Progenitor cell of endocrine pancreas (in vitro differentiated cells): ENCODE results near the gene GRM4. TPM values are rescaled to one million over a fixed set of nuclear protein-coding genes. Genes with fewer than 3 reads are reported as not detected.

Source experiments
- DNase-seq: peaks from one replicate; pipeline ENCODE4 v3.0.0; 2021; ENCODE audit warnings: low spot score; ENCODE audit not compliant: unreplicated experiment
- H3K27ac Mint-ChIP-seq: 2 replicates; pipeline ENCODE4 v1.8.0; 2021; ENCODE audit warnings: mild to moderate bottlenecking, moderate library complexity, mixed read lengths
- H3K27me3 Mint-ChIP-seq: 2 replicates; pipeline ENCODE4 v1.8.0; 2021; ENCODE audit warnings: mixed read lengths
- H3K36me3 Mint-ChIP-seq: 2 replicates; pipeline ENCODE4 v1.8.0; 2022; ENCODE audit warnings: mixed read lengths; ENCODE audit not compliant: insufficient read depth
- H3K4me1 Mint-ChIP-seq: 2 replicates; pipeline ENCODE4 v1.8.0; 2021; ENCODE audit warnings: low read depth, mixed read lengths
- H3K4me3 Mint-ChIP-seq: 2 replicates; pipeline ENCODE4 v1.8.0; 2021; ENCODE audit warnings: low read depth, mild to moderate bottlenecking, moderate library complexity, mixed read lengths
- H3K9me3 Mint-ChIP-seq: 2 replicates; pipeline ENCODE4 v1.8.0; 2021; ENCODE audit warnings: low read depth, mixed read lengths
- total RNA-seq: library from RNA; stranded (reverse); gene quantifications from 2 replicates; pipeline ENCODE4 v1.2.1, GENCODE V29; 2021
- TF ChIP-seq, protein P1 (sequence below): fragments of 200-600 bp; sonication (generic); IDR thresholded peaks from one replicate; pipeline ENCODE4 v1.5.0; 2021; ENCODE audit warnings: antibody characterized with exemption, mild to moderate bottlenecking; ENCODE audit not compliant: unreplicated experiment

Gene GRM4
- total RNA-seq, 1 donor from 2014 or later, result 0.38 TPM

DNA sequence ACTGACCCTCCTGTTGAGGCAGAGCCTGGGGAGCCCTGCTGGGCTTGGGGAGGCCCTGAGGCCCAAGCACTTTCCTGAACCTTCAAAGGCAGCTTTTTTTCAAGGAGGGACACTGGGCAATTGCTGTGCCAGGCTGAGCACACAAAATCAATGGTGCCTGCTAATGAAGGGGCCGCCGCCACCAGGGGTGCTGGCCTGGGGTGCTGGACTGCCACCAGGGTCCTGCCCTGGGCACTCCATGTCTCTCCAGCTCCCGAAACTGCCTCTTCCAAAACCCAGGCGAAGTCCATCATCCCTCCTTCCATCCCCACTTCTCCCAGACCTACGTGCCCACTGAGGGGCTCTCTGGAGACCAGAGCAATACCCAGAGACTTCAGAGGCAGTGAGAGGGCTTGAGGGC, 145.6 kb downstream of the GRM4 start:
- H3K4me1 Mint-ChIP-seq, result peaks cover 4% of the 10 kb centered on the region
- peaks cover 13% of the 10 kb centered on the region for H3K9me3 Mint-ChIP-seq
- peaks cover 37% of the 10 kb centered on the region for H3K27me3 Mint-ChIP-seq
- H3K4me3 Mint-ChIP-seq, result no peak overlapping the region
- H3K36me3 Mint-ChIP-seq, result no peaks in the 10 kb centered on the region
- DNase-seq, result no peak
- no peak overlapping the region for H3K27ac Mint-ChIP-seq
- TF ChIP-seq, protein P1, sequence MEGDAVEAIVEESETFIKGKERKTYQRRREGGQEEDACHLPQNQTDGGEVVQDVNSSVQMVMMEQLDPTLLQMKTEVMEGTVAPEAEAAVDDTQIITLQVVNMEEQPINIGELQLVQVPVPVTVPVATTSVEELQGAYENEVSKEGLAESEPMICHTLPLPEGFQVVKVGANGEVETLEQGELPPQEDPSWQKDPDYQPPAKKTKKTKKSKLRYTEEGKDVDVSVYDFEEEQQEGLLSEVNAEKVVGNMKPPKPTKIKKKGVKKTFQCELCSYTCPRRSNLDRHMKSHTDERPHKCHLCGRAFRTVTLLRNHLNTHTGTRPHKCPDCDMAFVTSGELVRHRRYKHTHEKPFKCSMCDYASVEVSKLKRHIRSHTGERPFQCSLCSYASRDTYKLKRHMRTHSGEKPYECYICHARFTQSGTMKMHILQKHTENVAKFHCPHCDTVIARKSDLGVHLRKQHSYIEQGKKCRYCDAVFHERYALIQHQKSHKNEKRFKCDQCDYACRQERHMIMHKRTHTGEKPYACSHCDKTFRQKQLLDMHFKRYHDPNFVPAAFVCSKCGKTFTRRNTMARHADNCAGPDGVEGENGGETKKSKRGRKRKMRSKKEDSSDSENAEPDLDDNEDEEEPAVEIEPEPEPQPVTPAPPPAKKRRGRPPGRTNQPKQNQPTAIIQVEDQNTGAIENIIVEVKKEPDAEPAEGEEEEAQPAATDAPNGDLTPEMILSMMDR, result no peak

DNA sequence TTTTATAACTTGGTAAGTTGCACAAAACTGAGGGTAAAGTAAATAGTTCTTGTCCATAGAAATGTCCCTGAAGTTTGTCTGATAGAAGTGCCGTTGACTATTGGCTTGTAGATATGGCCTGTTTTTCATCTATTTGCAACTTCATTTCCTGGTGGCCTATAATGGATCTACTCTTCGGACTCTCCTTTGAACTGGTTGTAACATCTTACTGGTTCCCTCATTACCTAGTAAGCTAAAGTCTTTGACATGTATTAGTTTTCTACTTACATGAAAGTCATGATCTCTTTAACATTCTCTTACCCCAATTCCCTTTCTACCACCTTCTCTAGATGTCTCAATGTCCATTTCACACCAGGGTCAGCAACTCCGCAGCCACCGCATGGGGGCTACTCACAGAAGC, 146.3 kb downstream of the GRM4 start:
- H3K27ac Mint-ChIP-seq, result no peak overlapping the region

DNA sequence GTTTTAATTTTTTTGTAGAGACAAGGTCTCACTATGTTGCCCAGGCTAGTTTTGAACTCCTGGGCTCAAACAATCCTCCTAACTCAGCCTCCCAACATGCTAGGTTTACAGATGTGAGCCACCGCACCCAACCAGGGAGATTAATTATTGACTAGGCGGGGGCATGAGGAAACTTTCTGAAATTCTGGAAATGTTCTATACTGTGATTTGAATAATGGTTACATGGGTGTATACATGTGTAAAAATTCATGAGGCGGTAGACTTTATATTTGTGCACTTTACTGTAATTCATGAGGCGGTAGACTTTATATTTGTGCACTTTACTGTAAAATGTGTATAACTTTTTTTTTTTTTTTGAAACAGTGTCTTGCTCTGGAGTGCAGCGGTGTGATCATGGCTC, 147.2 kb downstream of the GRM4 start:
- H3K4me1 Mint-ChIP-seq, result peaks cover 12% of the 10 kb centered on the region
- peaks cover 48% of the 10 kb centered on the region for H3K27me3 Mint-ChIP-seq
- TF ChIP-seq, protein P1, result no peak
- no peaks in the 10 kb centered on the region for H3K36me3 Mint-ChIP-seq
- peaks cover 9% of the 10 kb centered on the region for H3K9me3 Mint-ChIP-seq
- H3K27ac Mint-ChIP-seq, result no peak overlapping the region
- no peak overlapping the region for H3K4me3 Mint-ChIP-seq
- DNase-seq, result no peak

More for the DNA sequence above, 146.3 kb downstream of the GRM4 start:
- Mint-ChIP-seq H3K4me1 (peaks cover 6% of the 10 kb centered on the region), H3K9me3 (peaks cover 13% of the 10 kb centered on the region), H3K4me3 (no peak overlapping the region), H3K27me3 (peaks cover 43% of the 10 kb centered on the region), H3K36me3 (no peaks in the 10 kb centered on the region)
- DNase-seq, result no peak
- TF ChIP-seq, protein P1, result no peak

DNA sequence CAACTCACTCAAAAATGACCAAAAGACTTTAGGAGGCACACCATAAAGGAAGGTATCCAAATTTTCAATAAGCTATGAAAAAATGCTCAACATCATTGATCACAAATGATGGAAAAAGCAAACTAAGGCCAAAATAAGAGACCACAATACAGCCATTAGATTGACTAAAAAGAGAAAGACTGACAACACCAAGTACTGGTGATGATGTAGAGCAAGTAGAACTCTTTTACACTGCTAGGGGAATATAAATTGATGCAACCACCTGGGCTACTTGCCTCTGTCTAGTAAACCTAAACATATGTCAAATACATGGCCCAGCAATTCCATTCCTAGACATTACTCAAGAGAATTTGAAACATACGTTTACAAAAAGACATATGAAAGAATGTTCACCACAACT, 148.6 kb downstream of the GRM4 start:
- no peak overlapping the region for H3K27ac Mint-ChIP-seq
- no peak overlapping the region for H3K4me3 Mint-ChIP-seq
- H3K27me3 Mint-ChIP-seq, result peaks cover 56% of the 10 kb centered on the region
- no peaks in the 10 kb centered on the region for H3K36me3 Mint-ChIP-seq
- no peak for DNase-seq
- TF ChIP-seq, protein P1, result no peak
- peaks cover 15% of the 10 kb centered on the region for H3K4me1 Mint-ChIP-seq
- H3K9me3 Mint-ChIP-seq, result peaks cover 9% of the 10 kb centered on the region

DNA sequence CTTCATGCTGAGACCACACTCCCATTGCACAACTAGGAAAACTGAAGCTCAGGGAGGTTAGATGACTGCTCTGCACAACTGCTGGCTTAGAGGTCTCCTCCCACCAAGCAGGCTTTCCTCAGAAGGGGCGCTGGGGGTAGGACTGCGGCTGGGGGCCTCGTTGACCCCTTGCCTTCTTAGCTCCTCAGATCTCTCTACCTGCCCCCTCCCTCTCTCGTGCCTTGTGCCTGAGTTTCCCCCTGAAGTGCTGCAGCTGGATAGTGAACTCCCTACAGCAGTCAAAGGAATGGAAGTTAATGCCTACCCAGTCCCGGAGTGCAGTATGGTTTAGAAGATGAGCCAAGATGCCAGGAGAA, 149.8 kb downstream of the GRM4 start:
- Mint-ChIP-seq H3K4me3 (no peak overlapping the region), H3K36me3 (no peaks in the 10 kb centered on the region), H3K9me3 (peaks cover 9% of the 10 kb centered on the region), H3K27me3 (peaks cover 58% of the 10 kb centered on the region), H3K4me1 (peaks cover 17% of the 10 kb centered on the region), H3K27ac (no peak overlapping the region)
- DNase-seq, result no peak
- TF ChIP-seq, protein P1, result no peak
